Neural progenitor cell (in vitro differentiated cells): ENCODE measurements around the gene UNC5B. TPM values are rescaled to one million over a fixed set of nuclear protein-coding genes. Genes with fewer than 3 reads are reported as not detected.

Experiments used
- DNase-seq: peaks from one replicate; pipeline ENCODE4 v3.0.0-alpha.2; 2016; ENCODE audit warnings: low spot score
- H2AFZ ChIP-seq: fragments of 200-600 bp; sonication (generic); replicated peaks from 2 replicates; pipeline ENCODE4 v1.6.1; 2016; ENCODE audit warnings: antibody characterized with exemption
- H3F3A ChIP-seq: fragments of 200-600 bp; sonication (generic); 2 replicates; pipeline ENCODE4 v1.6.1; 2016; ENCODE audit warnings: antibody characterized with exemption, low read depth
- H3K27ac ChIP-seq: fragments of 200-600 bp; sonication (generic); 2 replicates; pipeline ENCODE4 v1.5.1; 2016; ENCODE audit warnings: mild to moderate bottlenecking
- H3K27me3 ChIP-seq: fragments of 200-600 bp; sonication (generic); 2 replicates; pipeline ENCODE4 v1.6.1; 2016; ENCODE audit warnings: mild to moderate bottlenecking, moderate library complexity
- H3K36me3 ChIP-seq: fragments of 200-600 bp; sonication (generic); 2 replicates; pipeline ENCODE4 v1.5.1; 2016
- H3K4me1 ChIP-seq: fragments of 200-600 bp; sonication (generic); 2 replicates; pipeline ENCODE4 v1.6.1; 2016; ENCODE audit warnings: mixed run types
- H3K4me2 ChIP-seq: fragments of 200-600 bp; sonication (generic); 2 replicates; pipeline ENCODE4 v1.6.1; 2016
- H3K4me3 ChIP-seq: fragments of 200-600 bp; sonication (generic); 2 replicates; pipeline ENCODE4 v1.5.1; 2016
- H3K79me2 ChIP-seq: fragments of 200-600 bp; sonication (generic); 2 replicates; pipeline ENCODE4 v1.6.1; 2016; ENCODE audit warnings: low read depth
- H3K9ac ChIP-seq: fragments of 200-600 bp; sonication (generic); 2 replicates; pipeline ENCODE4 v1.6.1; 2016
- H3K9me3 ChIP-seq: fragments of 200-600 bp; sonication (generic); 2 replicates; pipeline ENCODE4 v1.5.1; 2016; ENCODE audit warnings: low read depth
- H4K20me1 ChIP-seq: fragments of 200-600 bp; sonication (generic); 2 replicates; pipeline ENCODE4 v1.6.1; 2016; ENCODE audit warnings: low read depth
- H3K27ac Mint-ChIP-seq: 3 replicates; pipeline ENCODE4 v1.8.0; 2021; ENCODE audit warnings: mixed read lengths
- H3K27me3 Mint-ChIP-seq: 2 replicates; pipeline ENCODE4 v1.8.0; 2022; ENCODE audit warnings: low read depth, mild to moderate bottlenecking, inconsistent platforms, moderate library complexity, mixed read lengths; ENCODE audit not compliant: insufficient read depth
- H3K36me3 Mint-ChIP-seq: 3 replicates; pipeline ENCODE4 v1.8.0; 2021; ENCODE audit warnings: mixed read lengths
- H3K4me1 Mint-ChIP-seq: 3 replicates; pipeline ENCODE4 v1.8.0; 2021; ENCODE audit warnings: mixed read lengths
- H3K4me3 Mint-ChIP-seq: 3 replicates; pipeline ENCODE4 v1.8.0; 2021; ENCODE audit warnings: mild to moderate bottlenecking, moderate library complexity, mixed read lengths
- H3K9me3 Mint-ChIP-seq: 3 replicates; pipeline ENCODE4 v1.8.0; 2020; ENCODE audit warnings: mixed read lengths
- EZH2 ChIP-seq: fragments of 200-600 bp; sonication (generic); IDR thresholded peaks from 2 replicates; pipeline ENCODE4 v1.6.1; 2017; ENCODE audit warnings: antibody characterized with exemption, mild to moderate bottlenecking, moderate library complexity
- EZH2phosphoT487 ChIP-seq: fragments of 200-600 bp; sonication (generic); IDR thresholded peaks from 2 replicates; pipeline ENCODE4 v1.6.1; 2017; ENCODE audit warnings: antibody characterized with exemption
- total RNA-seq: library from RNA; depleted of rRNA; stranded (reverse); fragments of >200 nt; gene quantifications from 2 replicates; pipeline ENCODE4 v1.2.3, GENCODE V29; 2015; ENCODE audit warnings: low replicate concordance
- TF ChIP-seq, protein P1 (sequence below): fragments of 200-600 bp; sonication (generic); IDR thresholded peaks from 2 replicates; pipeline ENCODE4 v1.5.1; 2017; ENCODE audit warnings: antibody characterized with exemption, mild to moderate bottlenecking

UNC5B gene
- total RNA-seq, 1 donor from 2014 or later, result 3.3 TPM

DNA sequence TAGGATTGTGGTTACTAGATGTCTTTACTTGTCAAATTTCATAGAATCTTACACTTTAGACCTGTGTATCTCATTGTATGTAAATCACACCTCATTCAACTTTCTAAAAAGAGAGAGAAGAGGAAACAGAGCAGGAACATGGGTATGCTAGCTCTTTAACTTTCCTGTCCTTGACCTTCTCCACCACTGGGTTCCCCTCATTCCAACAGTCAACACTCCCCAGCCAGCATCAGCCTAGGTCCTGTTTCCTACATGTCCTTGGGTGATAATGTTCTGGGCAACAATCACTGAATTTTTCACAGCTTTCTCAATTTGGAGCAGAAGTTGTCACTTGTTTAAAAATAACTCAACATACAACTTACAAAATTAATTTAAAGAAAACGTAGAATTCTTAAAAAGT, 9.2 kb upstream of the UNC5B start:
- Histone ChIP-seq H3F3A (no peaks in the 10 kb centered on the region), H2AFZ (no peak overlapping the region), H3K27ac (no peak overlapping the region), H3K79me2 (no peaks in the 10 kb centered on the region), H3K27me3 (no peaks in the 10 kb centered on the region), H3K4me3 (no peak overlapping the region), H3K36me3 (no peaks in the 10 kb centered on the region), H4K20me1 (no peaks in the 10 kb centered on the region), H3K4me1 (peaks cover 13% of the 10 kb centered on the region), H3K4me2 (no peak overlapping the region), H3K9me3 (peaks cover under 1% of the 10 kb centered on the region), H3K9ac (no peak overlapping the region)
- no peak for TF ChIP-seq EZH2phosphoT487
- TF ChIP-seq EZH2, result no peak
- TF ChIP-seq, protein P1, sequence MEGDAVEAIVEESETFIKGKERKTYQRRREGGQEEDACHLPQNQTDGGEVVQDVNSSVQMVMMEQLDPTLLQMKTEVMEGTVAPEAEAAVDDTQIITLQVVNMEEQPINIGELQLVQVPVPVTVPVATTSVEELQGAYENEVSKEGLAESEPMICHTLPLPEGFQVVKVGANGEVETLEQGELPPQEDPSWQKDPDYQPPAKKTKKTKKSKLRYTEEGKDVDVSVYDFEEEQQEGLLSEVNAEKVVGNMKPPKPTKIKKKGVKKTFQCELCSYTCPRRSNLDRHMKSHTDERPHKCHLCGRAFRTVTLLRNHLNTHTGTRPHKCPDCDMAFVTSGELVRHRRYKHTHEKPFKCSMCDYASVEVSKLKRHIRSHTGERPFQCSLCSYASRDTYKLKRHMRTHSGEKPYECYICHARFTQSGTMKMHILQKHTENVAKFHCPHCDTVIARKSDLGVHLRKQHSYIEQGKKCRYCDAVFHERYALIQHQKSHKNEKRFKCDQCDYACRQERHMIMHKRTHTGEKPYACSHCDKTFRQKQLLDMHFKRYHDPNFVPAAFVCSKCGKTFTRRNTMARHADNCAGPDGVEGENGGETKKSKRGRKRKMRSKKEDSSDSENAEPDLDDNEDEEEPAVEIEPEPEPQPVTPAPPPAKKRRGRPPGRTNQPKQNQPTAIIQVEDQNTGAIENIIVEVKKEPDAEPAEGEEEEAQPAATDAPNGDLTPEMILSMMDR, result no peak
- Mint-ChIP-seq H3K36me3 (no peaks in the 10 kb centered on the region), H3K27ac (no peak overlapping the region), H3K27me3 (peaks cover 12% of the 10 kb centered on the region), H3K9me3 (peaks cover 8% of the 10 kb centered on the region), H3K4me3 (no peak overlapping the region), H3K4me1 (peaks cover 2% of the 10 kb centered on the region)
- no peak for DNase-seq

DNA sequence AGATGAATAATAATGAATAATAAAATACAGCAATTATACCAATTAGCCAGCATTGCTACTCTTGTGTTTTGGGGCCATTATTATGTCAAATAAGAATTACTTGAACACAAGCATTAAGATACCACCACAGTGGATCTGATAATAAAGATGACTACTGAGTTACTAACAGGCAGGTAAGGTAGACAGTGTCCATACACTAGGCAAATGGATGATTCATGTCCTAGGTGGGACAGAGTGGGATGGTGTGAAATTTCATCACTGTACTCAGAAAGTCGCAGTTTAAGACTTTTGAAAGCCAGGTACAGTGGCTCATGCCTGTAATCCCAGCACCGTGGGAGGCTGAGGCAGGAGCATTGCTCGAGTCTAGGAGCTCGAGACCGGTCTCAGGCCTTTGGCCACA, 8.7 kb upstream of the UNC5B start:
- no peaks in the 10 kb centered on the region for H3K36me3 ChIP-seq
- no peak overlapping the region for H3K27ac Mint-ChIP-seq
- DNase-seq, result no peak
- H4K20me1 ChIP-seq, result no peaks in the 10 kb centered on the region
- H3K4me1 ChIP-seq, result peaks cover 13% of the 10 kb centered on the region
- no peak overlapping the region for H3K4me3 Mint-ChIP-seq
- no peak overlapping the region for H3K27ac ChIP-seq
- no peak overlapping the region for H3K4me3 ChIP-seq
- no peaks in the 10 kb centered on the region for H3K79me2 ChIP-seq
- no peak overlapping the region for H3K4me2 ChIP-seq
- no peaks in the 10 kb centered on the region for H3F3A ChIP-seq
- peaks cover 3% of the 10 kb centered on the region for H3K9me3 Mint-ChIP-seq
- H3K27me3 ChIP-seq, result no peaks in the 10 kb centered on the region
- H3K9me3 ChIP-seq, result no peaks in the 10 kb centered on the region
- peaks cover 4% of the 10 kb centered on the region for H3K4me1 Mint-ChIP-seq
- TF ChIP-seq EZH2phosphoT487 (no peak), EZH2 (no peak)
- TF ChIP-seq, protein P1, result no peak
- no peak overlapping the region for H3K9ac ChIP-seq
- peaks cover 13% of the 10 kb centered on the region for H3K27me3 Mint-ChIP-seq
- H3K36me3 Mint-ChIP-seq, result no peaks in the 10 kb centered on the region
- H2AFZ ChIP-seq, result no peak overlapping the region

DNA sequence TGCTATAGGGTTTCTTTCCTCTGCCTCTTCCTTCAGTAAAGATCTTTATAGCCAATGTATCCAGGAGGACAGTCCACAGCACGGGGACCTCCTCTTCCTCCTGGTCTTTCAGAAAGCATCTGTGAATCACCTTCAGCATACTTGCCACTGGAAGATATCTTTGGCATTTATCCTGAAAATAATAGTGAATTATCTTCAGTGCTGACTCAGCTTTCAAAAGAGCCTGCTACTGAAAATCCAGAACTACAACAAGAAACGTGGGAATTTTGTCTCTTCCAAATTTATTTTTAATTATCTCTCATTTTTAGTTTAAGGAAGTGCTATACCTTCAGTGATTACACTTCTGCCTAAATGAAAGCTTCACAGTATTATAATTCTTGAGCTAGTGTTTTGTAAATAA, 7.6 kb upstream of the UNC5B start:
- TF ChIP-seq EZH2 (no peak), EZH2phosphoT487 (no peak)
- TF ChIP-seq, protein P1, result no peak
- Histone ChIP-seq H4K20me1 (no peaks in the 10 kb centered on the region), H3K27me3 (peaks cover 6% of the 10 kb centered on the region), H3K36me3 (no peaks in the 10 kb centered on the region), H3K9me3 (no peaks in the 10 kb centered on the region), H3F3A (no peaks in the 10 kb centered on the region), H3K79me2 (no peaks in the 10 kb centered on the region), H2AFZ (no peak overlapping the region), H3K27ac (no peak overlapping the region), H3K4me1 (peaks cover 19% of the 10 kb centered on the region), H3K4me3 (no peak overlapping the region), H3K9ac (no peak overlapping the region), H3K4me2 (no peak overlapping the region)
- peaks cover 17% of the 10 kb centered on the region for H3K27me3 Mint-ChIP-seq
- no peak overlapping the region for H3K4me3 Mint-ChIP-seq
- H3K36me3 Mint-ChIP-seq, result no peaks in the 10 kb centered on the region
- peaks cover 11% of the 10 kb centered on the region for H3K4me1 Mint-ChIP-seq
- no peak for DNase-seq
- no peak overlapping the region for H3K27ac Mint-ChIP-seq
- no peaks in the 10 kb centered on the region for H3K9me3 Mint-ChIP-seq
